Trophoblast cell (in vitro differentiated cells and primary cell): ENCODE measurements around the gene JMJD8.

Source experiments
- DNase-seq, 2 donors: peaks; one replicate each; pipeline ENCODE4 v3.0.0-alpha.2; 2016
- H2AFZ ChIP-seq: 2 replicates; pipeline ENCODE4 v1.6.1; 2013; ENCODE audit warnings: low read length, moderate library complexity, mild to moderate bottlenecking; ENCODE audit not compliant: insufficient read depth, poor library complexity
- H2AK5ac ChIP-seq: 2 replicates; pipeline ENCODE4 v1.6.1; 2013; ENCODE audit warnings: mild to moderate bottlenecking, low read length
- H2BK120ac ChIP-seq: 2 replicates; pipeline ENCODE4 v1.6.1; 2013; ENCODE audit warnings: low read length, mild to moderate bottlenecking, moderate library complexity; ENCODE audit not compliant: insufficient read depth, poor library complexity
- H2BK12ac ChIP-seq: 2 replicates; pipeline ENCODE4 v1.6.1; 2013; ENCODE audit warnings: mild to moderate bottlenecking, low read length, moderate library complexity
- H2BK5ac ChIP-seq: 2 replicates; pipeline ENCODE4 v1.6.1; 2013; ENCODE audit warnings: low read length, low read depth, moderate library complexity, mild to moderate bottlenecking; ENCODE audit not compliant: poor library complexity
- H3K14ac ChIP-seq: 2 replicates; pipeline ENCODE4 v1.6.1; 2013; ENCODE audit warnings: mild to moderate bottlenecking, low read length
- H3K18ac ChIP-seq: 2 replicates; pipeline ENCODE4 v1.6.1; 2013; ENCODE audit warnings: mild to moderate bottlenecking, low read length
- H3K23ac ChIP-seq: 2 replicates; pipeline ENCODE4 v1.6.1; 2013; ENCODE audit warnings: low read length
- H3K27ac ChIP-seq: 2 replicates; pipeline ENCODE4 v1.5.1; 2013; ENCODE audit warnings: low read depth, mild to moderate bottlenecking, inconsistent platforms, low read length, moderate library complexity
- H3K27me3 ChIP-seq: 2 replicates; pipeline ENCODE4 v1.6.1; 2013; ENCODE audit warnings: inconsistent platforms, mild to moderate bottlenecking, low read length, moderate library complexity; ENCODE audit not compliant: insufficient read depth
- H3K36me3 ChIP-seq, 2 experiments: 1 replicate in 1 of 2; 2 replicates in 1 of 2; pipeline ENCODE4 v1.6.1; 2013; ENCODE audit warnings: low read length in 2 of 2, mild to moderate bottlenecking in 2 of 2, moderate library complexity in 1 of 2; ENCODE audit not compliant: insufficient read depth in 2 of 2, control insufficient read depth in 1 of 2
- H3K4ac ChIP-seq: 2 replicates; pipeline ENCODE4 v1.6.1; 2013; ENCODE audit warnings: low read depth, mild to moderate bottlenecking, low read length, moderate library complexity
- H3K4me1 ChIP-seq, 2 experiments: 1 replicate in 1 of 2; 2 replicates in 1 of 2; pipeline ENCODE4 v1.6.1; 2013; ENCODE audit warnings: low read length in 2 of 2, mild to moderate bottlenecking in 2 of 2, moderate library complexity in 1 of 2; ENCODE audit not compliant: insufficient read depth in 2 of 2, control insufficient read depth in 1 of 2
- H3K4me2 ChIP-seq: 2 replicates; pipeline ENCODE4 v1.6.1; 2013; ENCODE audit warnings: inconsistent platforms, mild to moderate bottlenecking, low read length, moderate library complexity
- H3K4me3 ChIP-seq: 2 replicates; pipeline ENCODE4 v1.5.1; 2013; ENCODE audit warnings: mild to moderate bottlenecking, low read depth, low read length, inconsistent platforms
- H3K79me1 ChIP-seq: one replicate; pipeline ENCODE4 v1.6.1; 2013; ENCODE audit warnings: low read length
- H3K79me2 ChIP-seq: 2 replicates; pipeline ENCODE4 v1.6.1; 2013; ENCODE audit warnings: low read length, mild to moderate bottlenecking; ENCODE audit not compliant: control insufficient read depth, insufficient read depth, poor library complexity
- H3K9ac ChIP-seq: 2 replicates; pipeline ENCODE4 v1.6.1; 2013; ENCODE audit warnings: mild to moderate bottlenecking, low read length
- H3K9me3 ChIP-seq: 2 replicates; pipeline ENCODE4 v1.6.1; 2013; ENCODE audit warnings: low read depth, mild to moderate bottlenecking, control low read depth, inconsistent platforms, low read length; ENCODE audit not compliant: insufficient read depth
- H4K12ac ChIP-seq: 2 replicates; pipeline ENCODE4 v1.6.1; 2013; ENCODE audit warnings: low read depth, mild to moderate bottlenecking, low read length, moderate library complexity
- H4K8ac ChIP-seq: 2 replicates; pipeline ENCODE4 v1.6.1; 2013; ENCODE audit warnings: low read depth, mild to moderate bottlenecking, low read length, moderate library complexity
- H4K91ac ChIP-seq: one replicate; pipeline ENCODE4 v1.6.1; 2013; ENCODE audit warnings: low read depth, mild to moderate bottlenecking, low read length, moderate library complexity
- WGBS: extraction: QIAGEN DNeasy Blood & Tissue Kit; methylation state at CpG from one replicate; pipeline ENCODE4 v1.1.7; 2013; ENCODE audit warnings: missing lambda C conversion rate; ENCODE audit not compliant: insufficient read length, insufficient coverage; ENCODE audit errors: extremely low coverage; 5-methylcytosine and 5-hydroxymethylcytosine counted together

Gene JMJD8

DNA sequence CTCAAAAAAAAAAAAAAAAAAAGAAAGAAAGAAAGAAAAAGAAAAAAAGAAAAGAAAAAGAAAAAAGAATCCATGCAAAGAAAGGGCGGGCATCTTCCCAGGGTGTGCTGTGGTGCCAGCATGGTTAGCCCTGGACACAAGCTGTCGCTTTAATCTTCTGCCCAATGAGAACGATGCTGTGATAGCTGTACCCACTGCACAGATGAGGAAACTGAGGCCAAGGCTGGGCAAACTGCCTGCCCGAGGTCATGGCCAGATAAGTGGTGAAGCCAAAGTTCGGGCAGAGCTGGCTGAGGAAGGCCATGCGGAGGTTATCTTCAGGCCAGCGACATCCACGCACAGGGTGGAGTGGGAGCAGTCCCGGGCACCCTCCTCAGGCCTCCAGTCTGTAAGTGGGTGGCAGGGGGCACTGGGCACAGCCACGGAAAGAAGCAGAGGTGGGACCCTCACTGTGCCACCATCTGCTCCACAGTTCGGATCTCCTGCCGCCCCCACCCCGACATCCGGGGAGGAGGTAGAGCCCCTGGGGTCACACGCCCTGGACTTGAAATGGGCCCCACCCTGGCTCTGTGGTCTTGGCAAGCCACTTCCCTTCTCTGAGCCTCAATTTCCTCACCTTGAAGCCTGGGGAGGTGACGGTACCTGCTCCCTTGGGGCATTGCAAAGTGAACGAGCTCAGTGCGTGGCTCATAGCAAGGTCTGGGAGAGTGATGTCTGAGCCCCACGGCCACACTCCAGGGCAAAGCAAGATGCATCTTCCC, 15.0 kb upstream of the JMJD8 start:
- no peak overlapping the region for H2BK5ac ChIP-seq
- H3K4me2 ChIP-seq, result no peak overlapping the region
- peaks cover 11% of the 10 kb centered on the region for H3K9me3 ChIP-seq
- H3K27ac ChIP-seq, result no peak overlapping the region
- H4K8ac ChIP-seq, result no peak overlapping the region
- H3K27me3 ChIP-seq, result peaks cover 48% of the 10 kb centered on the region
- no peaks in the 10 kb centered on the region for H3K79me1 ChIP-seq
- no peaks in the 10 kb centered on the region for H3K79me2 ChIP-seq
- H3K4ac ChIP-seq, result no peak overlapping the region
- no peak overlapping the region for H4K12ac ChIP-seq
- H2BK120ac ChIP-seq, result no peak overlapping the region
- peaks cover 3 to 7% of the 10 kb centered on the region in 2 experiments for H3K4me1 ChIP-seq
- DNase-seq, result no peak
- no peak overlapping the region for H4K91ac ChIP-seq
- no CpG with 5 or more reads among the region's 19 CpGs for WGBS
- H3K18ac ChIP-seq, result no peak overlapping the region
- H3K23ac ChIP-seq, result no peak overlapping the region
- no peak overlapping the region for H2AK5ac ChIP-seq
- no peak overlapping the region for H3K4me3 ChIP-seq
- no peaks in the 10 kb centered on the region for H3K36me3 ChIP-seq
- H2AFZ ChIP-seq, result no peak overlapping the region
- no peak overlapping the region for H2BK12ac ChIP-seq
- no peak overlapping the region for H3K9ac ChIP-seq
- no peak overlapping the region for H3K14ac ChIP-seq

- no peak overlapping the region for H3K4ac ChIP-seq
- H3K4me1 ChIP-seq, result peaks cover 5 to 12% of the 10 kb centered on the region in 2 experiments
- no peaks in the 10 kb centered on the region for H3K79me1 ChIP-seq
- peaks cover 14% of the 10 kb centered on the region for H3K9me3 ChIP-seq
- no peak overlapping the region for H3K27ac ChIP-seq
- no peak overlapping the region for H3K4me2 ChIP-seq
- H3K4me3 ChIP-seq, result peak overlapping the region; percentile 55
- no peak overlapping the region for H2AK5ac ChIP-seq
- H2BK120ac ChIP-seq, result no peak overlapping the region
- H3K36me3 ChIP-seq, result no peaks in the 10 kb centered on the region
- no peak overlapping the region for H3K9ac ChIP-seq
- H3K18ac ChIP-seq, result no peak overlapping the region
- no peak overlapping the region for H2AFZ ChIP-seq
- H2BK5ac ChIP-seq, result no peak overlapping the region
- H4K12ac ChIP-seq, result no peak overlapping the region
- H3K23ac ChIP-seq, result no peak overlapping the region
- WGBS, result no CpG with 5 or more reads among the region's 71 CpGs
- H3K27me3 ChIP-seq, result peaks cover 37% of the 10 kb centered on the region
- H2BK12ac ChIP-seq, result no peak overlapping the region
- H3K79me2 ChIP-seq, result no peaks in the 10 kb centered on the region
- peak; percentile 44 to 57 for DNase-seq
- H4K91ac ChIP-seq, result no peak overlapping the region
- H3K14ac ChIP-seq, result no peak overlapping the region
- H4K8ac ChIP-seq, result no peak overlapping the region
Measured at GRCh38 chr16:695355-696089, 11.4 kb upstream of the JMJD8 start.

GRCh38 chr16:694863-695354, 10.8 kb upstream of the JMJD8 start:
- Histone ChIP-seq H3K79me1 (peaks cover 3% of the 10 kb centered on the region), H3K18ac (no peak overlapping the region), H3K14ac (no peak overlapping the region), H2BK12ac (no peak overlapping the region), H3K4me3 (peak overlapping the region; percentile 25), H3K27me3 (peaks cover 33% of the 10 kb centered on the region), H3K4ac (no peak overlapping the region), H4K8ac (no peak overlapping the region), H2AK5ac (no peak overlapping the region), H2BK120ac (no peak overlapping the region), H3K4me1 (peaks cover 5 to 12% of the 10 kb centered on the region in 2 experiments), H3K79me2 (peaks cover 2% of the 10 kb centered on the region), H3K9ac (no peak overlapping the region), H3K9me3 (peaks cover 14% of the 10 kb centered on the region), H3K4me2 (no peak overlapping the region), H2AFZ (no peak overlapping the region), H4K91ac (no peak overlapping the region), H4K12ac (no peak overlapping the region), H3K27ac (no peak overlapping the region), H3K23ac (no peak overlapping the region), H2BK5ac (no peak overlapping the region), H3K36me3 (no peaks in the 10 kb centered on the region)
- WGBS, result no CpG with 5 or more reads among the region's 37 CpGs
- no peak for DNase-seq

DNA sequence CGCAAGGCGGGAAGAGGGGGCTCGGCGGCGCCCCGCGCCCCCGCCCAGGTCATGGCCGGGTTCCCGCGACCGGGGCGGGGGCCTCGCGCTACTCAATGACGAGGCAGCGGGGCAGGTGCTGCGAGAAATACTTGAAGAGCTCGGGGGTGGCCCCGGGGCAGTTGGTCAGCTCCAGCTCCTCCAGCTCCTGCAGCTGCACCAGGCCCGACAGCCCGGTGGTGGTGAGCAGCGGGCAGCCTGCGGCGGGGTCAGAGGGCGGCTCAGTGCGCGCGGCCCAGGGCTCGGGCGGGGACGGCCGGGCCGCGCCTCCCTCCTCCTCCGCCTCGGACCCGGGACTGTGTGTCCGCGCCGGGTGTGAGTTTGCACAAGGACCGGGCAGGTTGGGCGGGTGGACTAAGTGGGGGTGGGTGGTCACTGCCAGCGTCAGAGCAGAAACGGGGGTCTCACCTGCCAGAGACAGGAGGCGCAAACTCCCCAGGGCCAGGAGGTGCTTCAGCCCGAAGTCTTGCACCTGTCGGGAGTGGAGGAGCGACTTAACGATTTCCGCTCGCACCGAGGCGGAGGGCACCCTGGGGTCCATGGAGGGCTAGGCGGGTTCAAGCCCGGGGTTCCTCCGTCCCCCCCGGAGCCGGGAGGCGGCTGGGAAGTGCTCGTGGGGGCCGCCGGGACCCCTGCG, 10.2 kb upstream of the JMJD8 start:
- WGBS, result no CpG with 5 or more reads among the region's 64 CpGs
- Histone ChIP-seq H3K27ac (no peak overlapping the region), H3K27me3 (peaks cover 33% of the 10 kb centered on the region), H3K9me3 (peaks cover 14% of the 10 kb centered on the region), H3K4me1 (peaks cover 11 to 17% of the 10 kb centered on the region in 2 experiments), H3K9ac (no peak overlapping the region), H3K14ac (no peak overlapping the region), H3K36me3 (no peaks in the 10 kb centered on the region), H4K8ac (no peak overlapping the region), H3K18ac (no peak overlapping the region), H2BK120ac (no peak overlapping the region), H3K4ac (no peak overlapping the region), H3K23ac (no peak overlapping the region), H2AFZ (no peak overlapping the region), H3K4me2 (no peak overlapping the region), H2BK5ac (no peak overlapping the region), H2BK12ac (no peak overlapping the region), H4K91ac (no peak overlapping the region), H2AK5ac (no peak overlapping the region), H4K12ac (no peak overlapping the region), H3K79me2 (peaks cover 4% of the 10 kb centered on the region), H3K79me1 (peaks cover 5% of the 10 kb centered on the region), H3K4me3 (no peak overlapping the region)
- peak; percentile 90 to 94 for DNase-seq
